ENCODE results near the gene PDIA5. TPM values are rescaled to one million over a fixed set of nuclear protein-coding genes. Genes with fewer than 3 reads are reported as not detected.

PDIA5 gene
- total RNA-seq, 2 experiments from 2014 or later, result 8.1 to 11.7 TPM

- BruUV-seq (replicated peaks), result no TSS peak
- ChIA-PET CTCF (ENCODE audit: unreplicated experiment) (no interaction called here), POLR2A (no interaction called here)
- Histone ChIP-seq H4K20me1 (ENCODE audit: insufficient read depth, low read length) (no peaks in the 10 kb centered on the region), H3K4me3 (ENCODE audit: low read depth, low read length, poor library complexity, severe bottlenecking) (no peak overlapping the region), H3K4me1 (ENCODE audit: insufficient read depth, low read length, poor library complexity, severe bottlenecking) (no peaks in the 10 kb centered on the region), H3K79me2 (ENCODE audit: insufficient read depth, low read depth, low read length) (no peaks in the 10 kb centered on the region), H3K9me3 (ENCODE audit: low read length) (no peaks in the 10 kb centered on the region), H2AFZ (ENCODE audit: low read length) (no peak overlapping the region), H3K9me2 (ENCODE audit: insufficient read depth, low read length) (no peaks in the 10 kb centered on the region), H3K27ac (ENCODE audit: low read depth, low read length, poor library complexity, severe bottlenecking) (no peak overlapping the region), H3K36me3 (ENCODE audit: insufficient read depth, low read length) (no peaks in the 10 kb centered on the region), H3K4me2 (ENCODE audit: low read length) (no peak overlapping the region)
- no peak for DNase-seq (ENCODE audit: low spot score)
- intact Hi-C loops (cut with micrococcal nuclease; ENCODE audit: unreplicated experiment), result no loop called here
- TF ChIP-seq EZH2phosphoT487 (IDR thresholded peaks at IDR 0.05; ENCODE audit: borderline replicate concordance, low read depth, low read length) (no peak), CTCF (conservative IDR thresholded peaks at IDR 0.05; ENCODE audit: low read length) (no peak)
Measured at GRCh38 chr3:123180791-123181190, 114.0 kb downstream of the PDIA5 start.

GRCh38 chr3:123186695-123187094, 119.9 kb downstream of the PDIA5 start:
- Histone ChIP-seq H3K4me3 (ENCODE audit: low read depth, low read length, poor library complexity, severe bottlenecking) (no peak overlapping the region), H3K36me3 (ENCODE audit: insufficient read depth, low read length) (no peaks in the 10 kb centered on the region), H3K27ac (ENCODE audit: low read depth, low read length, poor library complexity, severe bottlenecking) (no peak overlapping the region), H3K79me2 (ENCODE audit: insufficient read depth, low read depth, low read length) (no peaks in the 10 kb centered on the region), H3K4me2 (ENCODE audit: low read length) (no peak overlapping the region), H4K20me1 (ENCODE audit: insufficient read depth, low read length) (no peaks in the 10 kb centered on the region), H3K4me1 (ENCODE audit: insufficient read depth, low read length, poor library complexity, severe bottlenecking) (no peaks in the 10 kb centered on the region), H3K9me3 (ENCODE audit: low read length) (no peaks in the 10 kb centered on the region), H2AFZ (ENCODE audit: low read length) (no peak overlapping the region), H3K9me2 (ENCODE audit: insufficient read depth, low read length) (no peaks in the 10 kb centered on the region)
- intact Hi-C loops (cut with micrococcal nuclease; ENCODE audit: unreplicated experiment), result no loop called here
- TF ChIP-seq CTCF (conservative IDR thresholded peaks at IDR 0.05; ENCODE audit: low read length) (no peak), EZH2phosphoT487 (IDR thresholded peaks at IDR 0.05; ENCODE audit: borderline replicate concordance, low read depth, low read length) (no peak)
- no TSS peak for BruUV-seq (replicated peaks)
- CTCF ChIA-PET (ENCODE audit: unreplicated experiment), result no interaction called here
- POLR2A ChIA-PET, result no interaction called here
- DNase-seq (ENCODE audit: low spot score), result no peak

- Histone ChIP-seq H3K4me1 (ENCODE audit: insufficient read depth, low read length, poor library complexity, severe bottlenecking) (no peaks in the 10 kb centered on the region), H3K9me3 (ENCODE audit: low read length) (no peaks in the 10 kb centered on the region), H3K4me2 (ENCODE audit: low read length) (no peak overlapping the region), H3K4me3 (ENCODE audit: low read depth, low read length, poor library complexity, severe bottlenecking) (no peak overlapping the region), H3K9me2 (ENCODE audit: insufficient read depth, low read length) (no peaks in the 10 kb centered on the region), H3K79me2 (ENCODE audit: insufficient read depth, low read depth, low read length) (no peaks in the 10 kb centered on the region), H3K36me3 (ENCODE audit: insufficient read depth, low read length) (no peaks in the 10 kb centered on the region), H2AFZ (ENCODE audit: low read length) (no peak overlapping the region), H3K27ac (ENCODE audit: low read depth, low read length, poor library complexity, severe bottlenecking) (no peak overlapping the region), H4K20me1 (ENCODE audit: insufficient read depth, low read length) (no peaks in the 10 kb centered on the region)
- intact Hi-C loops (cut with micrococcal nuclease; ENCODE audit: unreplicated experiment), result no loop called here
- no TSS peak for BruUV-seq (replicated peaks)
- DNase-seq (ENCODE audit: low spot score), result no peak
- POLR2A ChIA-PET, result no interaction called here
- TF ChIP-seq CTCF (conservative IDR thresholded peaks at IDR 0.05; ENCODE audit: low read length) (no peak), EZH2phosphoT487 (IDR thresholded peaks at IDR 0.05; ENCODE audit: borderline replicate concordance, low read depth, low read length) (no peak)
- CTCF ChIA-PET (ENCODE audit: unreplicated experiment), result no interaction called here
Measured at GRCh38 chr3:123188058-123188457, 121.2 kb downstream of the PDIA5 start.
